ENCODE measurements around the gene KRTAP8-1.

KRTAP8-1 gene, protein sequence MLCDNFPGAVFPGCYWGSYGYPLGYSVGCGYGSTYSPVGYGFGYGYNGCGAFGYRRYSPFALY

DNA sequence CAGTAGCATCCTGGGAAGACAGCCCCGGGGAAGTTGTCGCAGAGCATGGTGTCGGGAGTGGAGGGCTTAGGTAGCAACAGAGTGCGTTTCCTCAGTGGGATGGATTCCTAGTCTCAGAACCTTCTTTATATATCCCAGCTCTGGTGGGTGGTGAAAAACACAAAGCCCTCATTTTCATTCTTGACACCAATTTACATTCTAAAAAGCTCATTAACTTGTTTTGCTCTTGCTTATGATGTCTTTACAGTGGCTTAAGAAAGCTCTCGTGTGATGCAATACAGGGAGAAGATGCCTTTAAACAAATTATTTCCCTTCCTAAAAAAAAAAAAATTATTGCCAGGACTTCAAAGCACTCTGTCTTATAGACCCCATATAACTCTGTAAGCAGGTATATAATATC is at the start of gene KRTAP8-1:
Gene KRTAP8-1 (minus strand): TSS at position 101 of the 400 bp plus-strand sequence. CDS start 54 bp downstream, at position 47.
- DNase-seq (ENCODE audit: low read depth in 2 of 2, low spot score in 1 of 2), result no peak

DNA sequence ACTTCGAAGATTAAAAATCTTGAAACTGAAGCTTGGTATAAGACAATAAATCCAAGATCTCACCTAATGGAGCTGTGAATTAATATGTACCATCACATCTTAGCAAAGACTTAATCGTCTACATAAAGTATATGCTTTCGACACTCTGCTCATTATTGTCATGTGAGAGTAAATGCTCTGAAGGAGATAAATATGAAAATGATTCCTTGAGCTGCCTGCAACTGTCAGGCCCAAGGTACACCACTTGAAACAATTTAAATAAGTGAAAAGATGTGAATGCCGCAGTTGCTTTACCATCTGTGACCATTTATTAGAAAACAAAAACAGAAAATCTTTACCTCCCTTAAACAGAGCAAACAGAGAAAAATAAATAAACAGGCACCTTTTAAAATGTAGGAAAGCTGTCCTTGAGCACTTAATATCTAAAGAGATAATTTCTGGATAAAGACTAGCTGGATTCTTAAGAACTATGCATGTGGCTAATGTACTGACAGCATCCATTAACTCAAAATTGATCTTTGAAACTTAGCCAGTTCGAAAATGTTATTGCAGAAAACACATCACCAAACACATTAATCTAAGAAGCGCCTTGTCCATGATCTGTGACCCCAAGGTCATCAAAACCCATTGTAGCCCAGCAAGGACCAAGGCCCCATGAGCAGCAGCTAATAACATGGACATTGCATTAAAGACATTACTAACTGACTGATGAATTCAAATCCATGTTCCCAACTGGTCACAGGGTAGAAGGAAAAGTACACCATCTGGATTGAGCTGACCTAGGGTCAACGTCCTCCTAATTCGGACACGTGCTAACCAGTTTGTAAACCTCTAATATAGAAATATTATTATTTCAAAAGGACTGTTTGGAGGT is 34.8 kb upstream of the KRTAP8-1 start:
- DNase-seq (ENCODE audit: low read depth in 2 of 2, low spot score in 1 of 2), result no peak

DNA sequence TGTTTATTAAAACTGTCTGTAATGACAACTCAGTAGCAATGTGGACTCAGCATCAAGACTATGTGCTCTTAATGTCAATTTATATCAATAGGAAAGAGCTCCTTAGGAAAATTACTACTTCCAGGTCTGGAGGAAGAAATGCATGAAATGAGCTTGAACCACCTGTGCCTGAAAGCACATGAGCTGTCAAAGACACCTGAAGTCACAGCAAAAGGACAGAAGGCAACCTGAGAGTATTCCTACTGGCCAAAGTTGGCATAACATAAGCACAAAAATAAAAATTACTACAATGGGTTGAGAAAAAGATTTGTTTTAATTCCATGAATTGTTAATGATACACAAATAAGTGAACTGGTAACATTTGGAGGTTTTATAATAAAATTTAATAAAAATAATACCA is 29.9 kb upstream of the KRTAP8-1 start:
- no peak for DNase-seq (ENCODE audit: low read depth in 2 of 2, low spot score in 1 of 2)

DNA sequence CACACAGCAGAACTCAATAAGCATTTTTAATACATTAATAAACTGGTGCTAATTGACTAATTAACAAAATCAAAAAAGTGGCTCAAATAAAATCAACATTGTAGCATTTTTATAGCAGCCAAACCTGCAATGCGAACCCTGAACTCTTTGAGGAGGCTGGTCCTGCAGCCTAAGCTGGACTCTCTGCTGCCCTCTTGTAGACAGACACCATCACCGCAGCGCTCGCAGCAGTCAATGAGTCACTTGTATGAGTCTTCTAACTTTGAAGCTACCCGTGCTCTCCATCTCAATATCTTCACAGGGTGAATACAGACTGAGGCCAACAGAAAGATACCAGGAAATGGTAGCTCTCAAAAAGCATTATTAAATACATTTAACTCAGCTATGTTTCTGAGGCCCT is 26.2 kb upstream of the KRTAP8-1 start:
- no peak for DNase-seq (ENCODE audit: low read depth in 2 of 2, low spot score in 1 of 2)

DNA sequence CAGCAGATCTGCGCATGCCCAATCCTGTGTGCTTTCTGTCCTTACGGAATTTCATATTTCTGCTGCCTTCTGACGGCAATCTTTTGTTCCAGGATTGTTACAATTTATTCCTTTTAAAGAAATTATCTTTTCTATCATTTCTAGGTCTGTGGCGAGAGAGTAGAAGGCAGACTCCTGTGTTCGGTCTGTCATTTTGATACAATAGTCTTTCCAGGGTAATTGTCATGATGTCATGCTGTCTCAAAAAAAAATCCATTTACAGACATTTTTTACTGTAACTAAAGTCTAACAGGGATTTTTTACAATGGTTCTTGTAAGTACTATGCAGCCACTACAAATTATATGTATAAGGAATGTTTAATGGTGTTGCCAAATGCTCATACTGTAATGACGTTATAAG is 25.5 kb upstream of the KRTAP8-1 start:
- DNase-seq (ENCODE audit: low read depth in 2 of 2, low spot score in 1 of 2), result no peak

DNA sequence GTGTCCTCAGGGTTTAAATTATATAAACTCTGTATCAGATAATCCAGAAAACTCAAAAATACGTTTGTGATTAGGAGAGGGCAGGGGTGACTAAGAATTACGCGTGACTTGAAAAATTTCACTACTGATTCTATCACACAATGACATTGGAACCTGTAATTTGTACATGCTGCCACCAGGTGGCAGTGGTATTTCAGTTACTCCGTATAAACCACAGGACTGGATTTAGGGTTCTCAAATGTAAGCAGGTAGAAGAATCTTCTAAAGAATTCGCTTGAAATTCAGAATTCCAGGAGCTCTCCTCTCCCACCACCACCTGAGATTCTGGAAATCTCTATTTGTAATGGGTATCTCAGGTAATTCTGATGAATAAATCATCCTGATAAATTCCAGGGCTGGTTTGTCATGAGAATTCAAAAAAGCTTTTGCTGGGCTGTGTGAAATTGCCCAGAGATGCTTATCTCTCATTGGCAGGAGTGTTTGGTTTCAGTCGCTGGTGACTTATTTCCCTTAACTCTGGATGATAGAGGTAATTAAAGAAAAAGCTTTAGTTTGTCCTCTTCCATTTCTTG is 18.2 kb upstream of the KRTAP8-1 start:
- DNase-seq (ENCODE audit: low read depth in 2 of 2, low spot score in 1 of 2), result no peak

DNA sequence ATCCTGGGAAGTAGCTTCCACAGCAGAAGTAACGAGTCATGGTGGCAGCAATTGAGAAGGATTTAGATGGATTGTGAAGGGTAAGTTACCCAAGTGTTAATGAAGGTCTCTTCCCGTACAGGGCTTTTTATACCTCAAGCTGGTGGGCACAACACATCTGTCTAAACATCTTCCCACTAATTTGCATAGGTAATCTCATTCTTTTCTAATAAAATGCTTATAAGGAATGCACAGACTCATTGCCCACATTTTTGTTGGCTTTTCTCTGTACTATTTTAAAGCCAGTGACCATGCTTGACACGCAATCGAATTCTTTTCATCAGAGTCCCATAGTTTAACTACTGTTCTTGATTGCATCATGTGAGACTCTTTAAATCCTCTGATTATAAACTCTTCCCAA is 16.6 kb upstream of the KRTAP8-1 start, which contains the start of gene KRTAP7-1:
Gene KRTAP7-1 (minus strand): TSS at position 101 of the 400 bp plus-strand sequence. CDS start 61 bp downstream, at position 40.
- no peak for DNase-seq (ENCODE audit: low read depth in 2 of 2, low spot score in 1 of 2)

DNA sequence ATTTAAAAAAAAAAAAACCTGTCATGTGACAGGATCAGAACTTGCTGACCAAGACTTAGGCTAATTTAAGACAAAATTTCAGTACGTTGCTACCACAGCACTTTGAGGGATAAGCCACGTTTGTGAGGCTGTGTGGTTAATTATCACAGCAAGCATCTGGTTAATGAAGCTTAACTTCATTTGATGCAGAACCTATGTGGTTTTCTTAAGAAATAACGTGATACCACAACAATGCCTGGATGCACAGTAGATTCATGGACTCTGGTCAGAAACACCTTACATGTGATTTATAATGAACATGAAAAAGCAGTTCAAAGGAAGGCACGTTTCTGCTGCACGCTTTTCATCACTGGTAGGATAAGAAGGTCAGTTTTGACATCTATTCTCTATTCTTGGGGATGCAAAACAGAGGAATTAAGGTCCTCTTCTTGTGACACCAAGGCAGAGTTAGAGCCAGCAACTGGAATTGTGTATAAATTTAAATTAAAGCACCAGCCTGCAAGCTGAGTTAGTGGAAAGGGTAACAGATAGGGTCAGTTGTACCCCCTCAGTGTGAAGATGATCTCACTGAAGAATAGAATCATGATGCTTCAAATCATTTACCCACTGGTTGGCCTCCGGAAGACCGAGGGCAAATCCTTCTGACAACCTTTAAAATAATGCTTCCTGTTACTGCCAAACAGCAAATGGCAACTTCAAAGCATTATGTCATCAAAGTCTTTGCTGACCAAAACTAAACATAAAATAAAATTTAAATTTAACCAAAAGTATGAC is 6.0 kb upstream of the KRTAP8-1 start:
- DNase-seq (ENCODE audit: low read depth in 2 of 2, low spot score in 1 of 2), result no peak

DNA sequence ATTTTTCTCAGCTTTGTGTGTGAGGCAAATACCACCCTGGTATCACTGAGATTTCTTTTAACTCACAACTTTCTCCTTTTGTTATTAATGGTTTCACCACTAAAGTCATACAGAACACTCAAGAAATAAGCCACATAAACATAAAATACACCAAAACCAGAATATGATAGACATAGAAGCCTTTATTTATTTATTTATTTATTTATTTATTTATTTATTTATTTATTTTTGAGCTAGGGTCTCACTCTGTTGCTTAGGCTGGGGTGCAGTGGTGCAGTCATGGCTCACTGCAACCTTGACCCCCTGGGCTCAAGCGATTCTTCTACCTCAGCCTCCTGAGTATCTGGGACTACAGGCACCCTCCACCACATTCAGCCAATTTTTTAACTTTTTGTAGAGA is 12.5 kb downstream of the KRTAP8-1 start:
- no peak for DNase-seq (ENCODE audit: low read depth in 2 of 2, low spot score in 1 of 2)

DNA sequence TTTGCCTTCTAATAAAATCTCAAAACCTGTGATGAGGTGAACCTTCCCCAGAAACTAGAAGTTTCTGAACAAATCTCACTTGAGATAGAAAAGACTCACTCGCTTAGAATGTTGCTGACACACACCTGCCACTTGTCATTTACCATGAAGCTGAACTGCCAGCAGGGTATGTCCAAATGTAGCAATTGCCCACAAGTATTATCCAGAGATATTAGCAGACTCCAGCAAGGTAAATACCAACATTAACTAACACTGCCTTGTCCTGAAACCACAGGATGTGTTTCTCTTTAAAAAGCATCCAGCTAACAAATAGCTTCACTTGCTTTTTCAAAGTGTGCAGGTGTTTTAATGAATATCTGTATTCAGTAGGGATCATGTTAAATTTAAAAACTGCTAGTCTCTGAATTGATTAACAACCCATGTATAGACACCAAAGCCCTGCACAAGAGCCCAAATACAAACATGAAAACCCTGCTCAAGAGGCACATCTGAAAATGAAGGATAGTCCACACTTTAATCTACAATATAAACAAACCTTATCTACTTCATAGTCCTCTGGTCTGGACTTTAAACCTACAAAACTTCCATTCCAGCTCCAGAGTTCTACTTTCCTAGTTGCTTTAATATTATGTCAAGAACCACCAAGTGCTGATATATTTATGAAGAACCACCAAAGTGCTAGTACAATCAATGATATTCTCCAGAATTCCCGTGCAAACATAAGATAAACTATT is 19.3 kb downstream of the KRTAP8-1 start:
- DNase-seq (ENCODE audit: low read depth in 2 of 2, low spot score in 1 of 2), result no peak

DNA sequence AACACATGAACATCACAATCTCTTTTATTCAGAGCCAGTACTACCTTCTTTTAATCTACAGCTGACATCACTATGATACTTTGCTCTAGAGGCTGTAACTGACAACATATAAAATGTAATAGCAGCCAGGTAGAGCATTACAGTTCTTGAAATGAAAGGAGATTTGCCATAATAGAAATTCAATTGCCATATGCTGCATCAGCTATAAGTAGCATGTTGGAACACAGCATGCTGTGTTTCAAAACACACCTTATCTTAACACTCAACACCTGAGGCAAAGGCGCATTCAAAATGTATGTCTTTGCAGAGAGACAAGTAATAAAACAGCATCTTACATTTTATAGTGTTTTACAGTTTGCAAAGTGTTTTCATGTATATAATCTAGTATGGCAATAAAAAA is 33.8 kb downstream of the KRTAP8-1 start:
- no peak for DNase-seq (ENCODE audit: low read depth in 2 of 2, low spot score in 1 of 2)

DNA sequence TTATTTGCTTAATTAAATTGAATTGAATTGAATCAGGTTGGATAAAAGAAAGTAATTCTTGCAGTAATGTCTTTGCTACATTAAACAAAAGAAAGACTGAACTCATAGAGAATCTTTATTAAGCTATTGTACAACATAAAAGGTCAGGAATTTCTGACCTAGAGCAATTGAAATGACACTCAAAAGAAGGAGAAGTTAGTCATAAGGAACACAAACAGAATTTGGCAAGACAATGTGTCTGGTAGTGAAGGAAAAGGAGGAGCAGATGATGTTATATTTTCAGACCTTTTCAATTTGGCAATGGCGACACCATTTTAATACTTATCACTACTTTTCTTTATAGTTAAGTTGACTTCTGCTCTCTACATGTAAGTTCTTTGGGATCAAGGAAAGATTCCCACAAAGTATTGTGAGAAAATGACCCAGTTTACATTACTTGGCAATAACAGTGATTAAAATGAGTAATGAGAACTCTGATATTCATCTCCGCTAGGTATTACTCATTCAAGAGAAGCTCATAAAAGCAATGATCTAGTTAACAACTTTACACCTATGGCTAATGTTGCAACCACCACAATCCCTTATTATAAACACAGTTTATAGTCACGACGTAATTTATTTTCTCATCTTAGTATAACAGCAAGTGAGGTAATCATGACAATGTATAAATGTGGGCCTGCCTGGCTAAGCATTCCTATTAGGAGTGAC is 43.2 kb downstream of the KRTAP8-1 start:
- no peak for DNase-seq (ENCODE audit: low read depth in 2 of 2, low spot score in 1 of 2)

All from stimulated activated CD8-positive, alpha-beta memory T cell treated with anti-CD3 and anti-CD28 coated beads, Interleukin-4, amount 100 ng/mL, for 1 hour (primary cell).